ENCODE results near the gene WDR3. TPM values are rescaled to one million over a fixed set of nuclear protein-coding genes. Genes with fewer than 3 reads are reported as not detected.

The WDR3 gene
- total and polyA plus RNA-seq, 7 donors: 1.8 to 9.8 (median 4.6) TPM

DNA sequence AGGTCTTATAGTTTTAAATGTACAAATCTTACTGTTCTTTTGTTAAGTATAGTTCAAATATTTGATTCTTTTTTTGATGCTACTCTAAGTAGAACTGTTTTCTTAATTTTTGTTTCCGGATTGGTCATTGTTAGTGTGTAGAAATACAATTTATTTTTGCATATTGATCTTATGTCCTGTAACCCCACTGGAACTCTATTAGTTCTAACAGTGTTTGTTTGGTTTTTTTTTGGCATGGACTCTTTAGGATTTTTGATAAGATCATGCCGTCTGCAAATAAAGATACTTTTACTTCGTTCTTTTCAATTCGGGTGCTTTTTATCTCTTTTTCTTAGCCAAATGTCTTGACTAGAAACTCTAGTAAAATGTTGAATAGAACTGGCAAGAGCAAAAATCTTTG lies 26.6 kb upstream of the WDR3 start:
- H3K4me1 ChIP-seq: no peaks in the 10 kb centered on the region
- no peak for DNase-seq
- H3K27ac ChIP-seq: no peak overlapping the region
- H3K9me3 ChIP-seq: no peaks in the 10 kb centered on the region
- intact Hi-C loops (cut with DNase I): no loop called here
- H3K4me3 ChIP-seq: no peak overlapping the region
- peaks cover 0 to 90% (median 28%) of the 10 kb centered on the region in 4 donors for H3K36me3 ChIP-seq
- TF ChIP-seq POLR2A (IDR thresholded peaks at IDR 0.05) (no peak), EP300 (IDR thresholded peaks at IDR 0.05) (no peak), POLR2AphosphoS5 (IDR thresholded peaks at IDR 0.05) (no peak)
- TF ChIP-seq, protein P1, sequence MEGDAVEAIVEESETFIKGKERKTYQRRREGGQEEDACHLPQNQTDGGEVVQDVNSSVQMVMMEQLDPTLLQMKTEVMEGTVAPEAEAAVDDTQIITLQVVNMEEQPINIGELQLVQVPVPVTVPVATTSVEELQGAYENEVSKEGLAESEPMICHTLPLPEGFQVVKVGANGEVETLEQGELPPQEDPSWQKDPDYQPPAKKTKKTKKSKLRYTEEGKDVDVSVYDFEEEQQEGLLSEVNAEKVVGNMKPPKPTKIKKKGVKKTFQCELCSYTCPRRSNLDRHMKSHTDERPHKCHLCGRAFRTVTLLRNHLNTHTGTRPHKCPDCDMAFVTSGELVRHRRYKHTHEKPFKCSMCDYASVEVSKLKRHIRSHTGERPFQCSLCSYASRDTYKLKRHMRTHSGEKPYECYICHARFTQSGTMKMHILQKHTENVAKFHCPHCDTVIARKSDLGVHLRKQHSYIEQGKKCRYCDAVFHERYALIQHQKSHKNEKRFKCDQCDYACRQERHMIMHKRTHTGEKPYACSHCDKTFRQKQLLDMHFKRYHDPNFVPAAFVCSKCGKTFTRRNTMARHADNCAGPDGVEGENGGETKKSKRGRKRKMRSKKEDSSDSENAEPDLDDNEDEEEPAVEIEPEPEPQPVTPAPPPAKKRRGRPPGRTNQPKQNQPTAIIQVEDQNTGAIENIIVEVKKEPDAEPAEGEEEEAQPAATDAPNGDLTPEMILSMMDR (IDR thresholded peaks at IDR 0.05): no peak
- 96 to 98% methylated on average over 4 of the region's 4 CpGs for WGBS, 2 donors
- H3K27me3 ChIP-seq: no peaks in the 10 kb centered on the region

DNA sequence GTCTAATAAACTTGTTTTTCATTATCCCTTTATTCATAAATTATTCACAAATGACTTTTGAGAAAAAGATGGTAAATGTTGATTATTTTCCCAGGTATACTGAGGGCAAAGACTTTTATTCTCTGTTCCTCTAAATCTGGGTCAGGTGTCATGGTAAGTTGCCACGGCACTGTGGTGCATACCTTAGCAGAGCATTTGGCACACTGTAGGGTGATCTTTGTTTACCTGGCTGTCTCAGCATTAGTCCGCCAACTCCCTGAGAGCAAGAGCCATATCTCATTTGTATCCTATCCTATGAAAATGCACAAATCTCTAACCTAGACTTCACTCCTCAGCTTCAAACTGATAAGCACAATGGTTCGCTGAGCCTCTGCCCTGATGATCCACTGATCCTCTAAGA lies 25.1 kb upstream of the WDR3 start:
- H3K36me3 ChIP-seq: peaks cover 0 to 90% (median 20%) of the 10 kb centered on the region in 4 donors
- H3K4me1 ChIP-seq: no peaks in the 10 kb centered on the region
- TF ChIP-seq EP300 (IDR thresholded peaks at IDR 0.05) (no peak), POLR2AphosphoS5 (IDR thresholded peaks at IDR 0.05) (no peak), POLR2A (IDR thresholded peaks at IDR 0.05) (no peak)
- TF ChIP-seq, protein P1 (IDR thresholded peaks at IDR 0.05): no peak
- H3K27me3 ChIP-seq: no peaks in the 10 kb centered on the region
- 95 to 96% methylated on average over 3 of the region's 3 CpGs for WGBS, 2 donors
- H3K27ac ChIP-seq: no peak overlapping the region
- no peak overlapping the region for H3K4me3 ChIP-seq
- intact Hi-C loops (cut with DNase I): no loop called here
- DNase-seq: no peak
- H3K9me3 ChIP-seq: no peaks in the 10 kb centered on the region

DNA sequence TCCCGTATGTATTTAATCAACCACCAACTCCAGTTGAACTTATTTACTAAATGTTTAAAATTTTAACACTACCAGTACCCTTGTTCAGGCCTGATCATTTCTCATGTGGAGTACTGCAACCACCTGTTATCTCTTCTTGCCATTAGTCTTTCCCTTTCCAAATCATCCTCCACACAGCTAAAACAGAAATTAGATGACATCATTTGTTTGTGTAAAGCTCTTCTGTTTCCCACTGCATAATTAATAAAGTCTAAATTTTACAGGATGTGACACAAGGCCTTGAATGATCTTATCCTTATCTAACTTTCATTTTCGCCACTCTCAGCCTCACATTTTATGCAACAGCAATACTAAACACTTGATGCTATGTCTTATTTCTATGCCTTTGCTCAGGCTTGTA lies 24.5 kb upstream of the WDR3 start:
- no peak overlapping the region for H3K4me3 ChIP-seq
- H3K27ac ChIP-seq: no peak overlapping the region
- intact Hi-C loops (cut with DNase I): no loop called here
- TF ChIP-seq, protein P1 (IDR thresholded peaks at IDR 0.05): no peak
- no peak for TF ChIP-seq EP300 (IDR thresholded peaks at IDR 0.05)
- WGBS, 2 donors: 96% methylated on average over 2 of the region's 2 CpGs
- H3K36me3 ChIP-seq: peaks cover 0 to 93% (median 20%) of the 10 kb centered on the region in 4 donors
- no peaks in the 10 kb centered on the region for H3K4me1 ChIP-seq
- H3K27me3 ChIP-seq: no peaks in the 10 kb centered on the region
- H3K9me3 ChIP-seq: no peaks in the 10 kb centered on the region
- DNase-seq: no peak

DNA sequence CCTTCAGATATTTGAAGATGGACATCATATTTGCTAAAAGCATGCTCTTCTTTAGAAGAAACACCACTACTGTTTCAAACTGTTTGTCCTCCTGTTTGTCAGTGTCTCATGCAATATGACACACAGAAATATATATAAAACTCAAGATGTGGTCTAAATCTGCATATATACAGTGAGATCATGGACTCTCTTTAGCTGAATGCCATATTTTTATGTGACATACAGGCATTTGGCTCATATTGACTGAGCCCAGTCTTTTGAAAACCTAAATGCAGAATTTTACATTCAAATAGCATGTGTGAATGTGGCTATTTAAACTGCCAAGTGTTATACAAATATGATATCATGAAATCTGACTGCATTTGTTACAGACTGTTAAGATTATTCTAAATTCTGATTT lies 18.5 kb upstream of the WDR3 start:
- intact Hi-C loops (cut with DNase I): no loop called here
- H3K36me3 ChIP-seq: peaks cover 0 to 99% (median 28%) of the 10 kb centered on the region in 4 donors
- TF ChIP-seq POLR2A (IDR thresholded peaks at IDR 0.05) (no peak), EP300 (IDR thresholded peaks at IDR 0.05) (no peak), POLR2AphosphoS5 (IDR thresholded peaks at IDR 0.05) (no peak)
- TF ChIP-seq, protein P1 (IDR thresholded peaks at IDR 0.05): no peak

DNA sequence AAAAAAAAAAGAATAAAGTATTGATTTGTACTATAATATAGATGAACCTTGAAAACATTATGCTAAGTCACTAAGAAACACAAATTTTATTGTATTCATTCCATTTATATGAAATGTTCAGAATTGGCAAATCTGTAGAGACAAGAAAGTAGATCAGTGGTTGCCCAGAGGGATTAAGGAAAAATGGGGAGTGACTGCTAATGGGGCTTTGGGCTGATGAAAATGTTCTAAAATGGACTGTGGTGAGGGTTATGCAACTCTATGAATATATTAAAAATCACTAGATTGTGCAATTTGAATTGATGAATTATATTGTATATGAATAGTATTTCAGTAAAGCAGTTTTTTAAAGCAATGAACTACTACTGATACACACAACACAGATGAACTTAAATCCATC lies 10.2 kb upstream of the WDR3 start:
- Histone ChIP-seq H3K9me3 (no peaks in the 10 kb centered on the region), H3K4me3 (no peak overlapping the region), H3K27me3 (no peaks in the 10 kb centered on the region), H3K36me3 (peaks cover 0 to 58% (median 21%) of the 10 kb centered on the region in 4 donors), H3K27ac (no peak overlapping the region), H3K4me1 (no peaks in the 10 kb centered on the region)
- DNase-seq: no peak
- TF ChIP-seq, protein P1 (IDR thresholded peaks at IDR 0.05): no peak
- TF ChIP-seq POLR2A (IDR thresholded peaks at IDR 0.05): no peak
- no peak for TF ChIP-seq EP300 (IDR thresholded peaks at IDR 0.05)
- TF ChIP-seq POLR2AphosphoS5 (IDR thresholded peaks at IDR 0.05): no peak
- intact Hi-C loops (cut with DNase I): no loop called here

More for the DNA sequence above, 18.5 kb upstream of the WDR3 start:
- no peak overlapping the region for H3K27ac ChIP-seq
- H3K9me3 ChIP-seq: no peaks in the 10 kb centered on the region
- no peaks in the 10 kb centered on the region for H3K4me1 ChIP-seq
- no peak overlapping the region for H3K4me3 ChIP-seq
- DNase-seq: no peak
- no peaks in the 10 kb centered on the region for H3K27me3 ChIP-seq
